CD4-positive, alpha-beta T cell treated with Interleukin-10 for 1 hour (primary cell): ENCODE data around the gene PTTG1IP2.

Source experiments
- DNase-seq: peaks from one replicate; pipeline ENCODE4 v3.0.0-alpha.2; 2020

PTTG1IP2 gene

DNA sequence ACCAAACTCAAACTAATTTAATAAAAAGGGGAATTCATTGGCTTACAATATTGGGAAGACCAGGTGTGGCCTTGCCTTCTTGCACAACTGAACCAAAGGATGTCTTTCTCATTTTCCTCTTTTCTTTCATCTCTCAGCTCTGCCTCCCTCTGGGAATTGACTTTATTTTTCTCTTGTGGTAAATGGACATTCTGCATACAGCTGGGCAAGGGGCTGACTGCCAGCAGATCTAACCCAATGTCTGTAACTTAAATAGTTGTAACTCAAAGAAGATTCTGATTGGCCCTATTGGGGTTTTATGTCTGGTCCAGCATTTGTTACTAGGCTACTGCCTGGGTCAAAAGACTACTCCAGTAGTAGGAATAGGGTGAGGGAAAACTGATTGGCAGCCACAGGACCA lies 15.3 kb downstream of the PTTG1IP2 start:
- DNase-seq, result no peak

DNA sequence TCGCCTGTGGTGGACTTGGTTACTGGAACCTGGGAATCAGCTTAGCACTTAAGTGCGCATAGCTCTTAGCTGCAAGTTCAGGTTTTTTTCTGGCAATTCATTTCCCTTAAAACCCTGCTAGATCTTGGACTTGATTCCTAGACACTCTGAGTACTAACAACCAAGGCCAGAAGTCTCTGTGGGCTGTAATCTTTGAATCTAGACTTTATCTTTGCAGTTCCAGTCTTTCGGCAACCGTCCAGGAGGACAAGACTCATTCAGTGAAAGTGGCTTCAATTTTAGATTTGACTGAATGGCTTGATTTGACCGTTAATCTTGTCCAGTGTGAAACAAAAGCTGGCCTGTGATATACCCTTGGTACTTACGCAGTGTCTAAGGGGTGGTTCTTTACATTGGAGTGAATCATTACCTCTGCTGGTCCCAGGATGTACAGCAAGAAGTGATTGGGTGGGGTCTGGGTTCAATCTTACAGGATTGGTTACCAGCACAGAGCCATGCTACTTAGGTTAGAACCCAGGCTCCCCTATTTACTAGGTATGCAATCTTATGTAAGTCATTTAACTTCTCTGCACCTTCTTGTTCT lies 16.4 kb downstream of the PTTG1IP2 start:
- no peak for DNase-seq

DNA sequence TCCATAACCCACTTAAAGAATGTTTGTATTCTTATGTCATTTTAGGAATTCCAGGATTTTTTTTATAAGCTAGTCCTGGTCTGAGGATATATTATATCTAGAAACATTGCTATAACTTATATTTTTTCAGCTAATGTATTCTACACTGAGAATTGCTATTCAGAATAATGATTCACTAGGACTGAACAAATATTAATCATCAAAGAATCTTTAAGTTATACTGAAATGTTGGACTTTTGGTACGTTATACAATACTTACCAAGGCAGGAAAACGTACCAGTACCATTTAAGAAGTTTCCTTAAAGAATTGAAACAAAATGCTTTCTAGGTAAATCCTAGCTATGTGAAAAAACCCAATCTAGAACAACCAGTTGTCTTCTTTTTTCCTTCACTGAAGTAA lies 18.4 kb downstream of the PTTG1IP2 start:
- DNase-seq, result no peak

DNA sequence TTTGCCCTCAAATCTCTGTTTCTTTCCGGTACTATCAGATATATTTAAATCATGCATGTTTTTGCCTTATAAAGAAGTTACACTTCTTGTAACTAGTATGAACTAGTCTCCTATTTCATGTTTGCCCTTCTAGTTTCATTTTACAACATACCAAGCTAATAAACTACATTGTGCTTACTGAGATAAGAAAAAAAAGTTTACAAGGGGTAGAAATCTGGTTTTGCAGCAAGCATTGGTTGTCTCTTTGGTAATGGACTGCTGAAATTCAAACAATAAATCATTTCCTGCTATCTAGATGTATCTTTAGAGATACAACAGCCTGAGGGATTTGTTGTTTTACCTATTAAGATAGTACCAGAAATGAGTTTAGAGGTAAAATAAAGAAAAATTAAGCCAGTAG lies 18.8 kb downstream of the PTTG1IP2 start:
- no peak for DNase-seq

DNA sequence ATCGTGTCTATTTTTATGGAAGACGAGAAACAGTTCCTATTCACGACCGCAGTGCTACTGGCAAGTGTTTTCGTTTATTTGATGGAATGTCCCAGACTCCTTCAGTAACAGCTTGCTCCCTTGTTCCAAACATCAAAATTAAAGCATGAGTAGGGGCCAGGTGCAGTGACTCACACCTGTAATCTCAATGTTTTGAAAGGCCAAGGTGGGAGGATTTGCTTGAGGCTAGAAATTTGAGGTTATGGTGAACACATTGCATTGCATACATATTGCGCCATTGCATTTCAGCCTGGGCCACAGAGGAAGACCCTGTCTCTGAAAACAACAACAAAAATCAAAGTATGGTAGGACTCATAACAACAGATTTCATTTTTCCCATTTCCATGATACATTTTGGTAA lies 22.8 kb downstream of the PTTG1IP2 start:
- no peak for DNase-seq

DNA sequence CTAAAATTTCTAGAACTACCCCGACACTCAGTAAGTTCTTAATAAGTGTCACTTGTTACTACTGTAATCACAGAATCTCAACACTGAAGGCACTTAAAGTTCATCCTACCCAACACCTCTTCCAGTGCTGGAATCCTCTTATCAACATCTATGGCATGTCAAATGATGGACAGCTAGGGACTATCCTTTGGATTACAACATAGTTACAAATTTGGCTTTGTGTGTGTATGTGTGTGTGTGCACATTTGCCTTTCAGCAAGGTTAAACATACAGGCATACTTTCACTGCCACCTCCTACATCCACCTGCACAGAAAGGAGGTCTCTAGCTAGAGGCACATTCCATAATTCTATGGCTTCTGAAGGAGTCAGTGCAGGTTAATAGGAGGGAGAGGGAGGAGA lies 25.8 kb downstream of the PTTG1IP2 start:
- no peak for DNase-seq

DNA sequence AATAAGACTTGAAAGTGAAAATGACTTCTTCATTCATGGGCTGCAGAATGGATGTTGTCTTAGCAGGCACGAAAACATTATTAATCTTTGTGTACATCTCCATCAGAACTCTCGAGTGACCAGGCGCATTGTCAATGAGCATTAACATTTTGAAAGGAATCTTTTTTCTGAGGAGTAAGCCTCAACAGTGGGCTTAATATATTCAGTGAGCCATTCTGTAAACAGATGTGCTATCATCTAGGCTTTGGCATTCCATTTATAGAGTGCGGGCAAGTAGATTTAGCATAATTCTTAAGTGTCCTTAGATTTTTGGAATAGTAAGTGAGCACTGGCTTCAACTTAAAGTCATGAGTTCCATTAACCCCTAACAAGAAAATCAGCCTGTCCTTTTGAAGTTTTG lies 33.1 kb downstream of the PTTG1IP2 start:
- no peak for DNase-seq

DNA sequence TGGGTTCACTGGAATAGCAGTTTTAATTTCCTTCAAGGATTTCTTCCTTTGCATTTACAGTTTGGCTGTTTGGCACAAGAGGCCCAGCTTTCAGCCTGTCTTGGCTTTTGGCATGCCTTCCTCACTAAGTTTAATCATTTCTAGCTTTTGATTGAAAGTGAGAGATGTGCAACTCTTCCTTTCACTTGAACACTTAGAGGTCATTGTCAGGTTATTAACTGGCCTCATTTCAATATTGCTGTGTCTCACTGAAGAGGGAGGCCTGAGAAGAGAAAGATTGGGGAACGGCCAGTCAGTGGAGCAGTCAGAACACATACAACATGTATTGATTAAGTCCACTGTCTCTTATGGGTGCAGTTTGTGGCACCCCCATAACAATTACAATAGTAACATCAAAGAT lies 33.9 kb downstream of the PTTG1IP2 start:
- DNase-seq, result no peak

DNA sequence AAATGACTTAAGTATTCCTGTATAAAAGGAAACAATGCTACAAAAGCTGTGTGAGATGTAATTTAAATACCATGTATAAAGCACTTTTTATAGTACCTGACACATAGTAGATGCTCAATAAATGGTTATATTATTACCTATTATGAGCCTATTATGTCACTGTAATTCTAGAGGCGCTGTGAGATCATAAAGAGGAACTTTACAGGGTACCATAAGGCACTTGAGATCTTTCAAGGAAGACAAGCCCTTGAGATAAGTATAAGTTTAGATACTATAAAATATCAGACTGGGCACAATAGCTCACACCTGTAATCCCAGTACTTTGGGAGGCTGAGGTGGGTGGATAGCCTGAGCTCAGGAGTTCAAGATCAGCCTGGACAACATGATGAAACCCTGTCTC lies 38.3 kb downstream of the PTTG1IP2 start:
- DNase-seq, result no peak

DNA sequence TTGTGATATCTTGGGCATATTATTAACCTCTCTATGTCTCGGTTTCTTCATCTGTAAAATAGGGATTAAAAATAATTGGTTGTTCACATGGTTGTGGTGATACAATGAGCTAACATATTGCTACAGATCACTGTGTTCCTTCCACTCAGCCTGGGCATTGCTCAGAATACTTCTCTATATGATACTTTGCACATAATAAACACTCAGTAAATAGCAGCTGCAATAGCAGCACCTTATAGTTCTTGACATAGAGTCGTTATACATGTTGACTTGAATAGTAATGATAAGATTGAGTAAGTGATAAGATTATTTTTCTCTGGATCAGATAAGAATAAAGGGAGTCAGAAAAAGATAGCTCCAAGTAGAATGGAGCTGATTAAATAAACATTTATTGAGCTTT lies 42.3 kb downstream of the PTTG1IP2 start:
- no peak for DNase-seq

DNA sequence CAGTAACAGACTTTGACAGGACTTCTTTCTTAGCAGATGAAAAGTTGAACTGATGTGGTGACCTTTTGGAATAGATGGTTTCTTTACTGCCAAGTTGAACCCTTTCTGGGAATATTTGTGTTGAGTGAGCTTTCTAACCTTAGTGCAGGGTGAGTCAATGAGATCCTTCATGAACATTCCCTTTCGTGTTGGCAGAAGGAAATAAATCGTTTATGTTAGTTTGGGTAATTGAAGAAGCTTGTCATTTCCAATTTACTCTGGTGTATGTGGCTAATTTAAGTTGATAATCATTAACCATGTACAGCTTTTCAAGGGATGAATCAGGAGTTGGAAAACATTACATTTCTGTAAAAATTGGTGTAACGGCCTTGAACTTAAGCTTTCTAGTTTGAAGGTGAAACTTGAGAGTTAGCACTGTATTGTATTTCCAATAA lies 43.4 kb downstream of the PTTG1IP2 start:
- no peak for DNase-seq

DNA sequence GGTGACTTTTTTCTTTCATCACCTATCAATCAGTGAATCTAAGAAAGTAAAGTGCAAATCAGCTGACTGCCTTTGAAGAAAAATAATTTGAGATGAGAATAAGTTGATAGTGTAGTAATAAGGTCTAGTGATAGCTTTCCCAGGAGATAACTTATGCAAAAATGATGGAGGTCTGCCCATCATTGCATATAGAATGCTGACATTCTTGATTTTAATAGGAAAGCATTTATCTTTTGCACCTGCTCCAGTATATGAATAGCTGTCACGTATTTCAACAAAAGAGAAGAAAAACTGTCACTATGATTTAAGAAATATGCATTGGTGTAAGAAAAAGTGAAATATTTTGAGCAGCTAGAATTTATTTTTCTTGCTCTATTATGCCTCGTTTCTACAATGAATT lies 46.8 kb downstream of the PTTG1IP2 start:
- DNase-seq, result no peak

DNA sequence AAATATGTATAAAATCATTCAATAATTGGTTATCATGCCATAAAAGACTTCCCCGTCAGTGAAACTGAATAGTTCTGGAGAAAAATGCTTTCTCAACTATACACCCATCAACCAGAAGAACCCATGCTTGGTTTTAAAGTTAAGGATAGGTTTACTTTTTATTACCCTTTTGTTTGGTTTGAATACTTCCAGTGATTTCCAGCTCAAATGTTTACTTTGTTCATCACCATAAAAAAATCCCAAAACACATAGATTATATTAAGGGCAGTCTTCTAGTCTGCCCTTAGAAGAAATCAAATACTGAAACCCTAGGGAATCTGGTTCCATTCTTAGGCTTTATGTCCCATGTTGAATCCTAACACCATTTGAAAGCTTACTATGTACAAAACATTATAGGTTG lies 49.2 kb downstream of the PTTG1IP2 start:
- DNase-seq, result no peak

DNA sequence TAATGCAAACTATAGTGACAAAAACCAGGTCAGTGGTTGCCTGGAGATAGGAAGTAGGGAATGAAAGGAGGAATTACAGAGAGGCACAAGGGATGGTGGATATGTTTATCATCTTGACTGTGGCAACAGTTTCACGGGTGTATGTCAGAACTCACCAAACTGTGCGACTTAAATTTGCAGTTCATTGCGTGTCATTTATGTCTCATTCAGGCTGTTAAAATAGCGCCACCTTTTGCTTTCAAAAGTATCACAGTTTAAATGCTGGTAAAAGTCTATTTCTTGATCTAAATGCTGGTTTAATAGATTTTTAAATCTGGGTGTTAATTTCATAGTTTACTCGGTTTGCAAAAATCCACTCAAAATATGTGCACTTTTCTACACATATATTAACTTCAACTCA lies 51.0 kb downstream of the PTTG1IP2 start:
- DNase-seq, result no peak

DNA sequence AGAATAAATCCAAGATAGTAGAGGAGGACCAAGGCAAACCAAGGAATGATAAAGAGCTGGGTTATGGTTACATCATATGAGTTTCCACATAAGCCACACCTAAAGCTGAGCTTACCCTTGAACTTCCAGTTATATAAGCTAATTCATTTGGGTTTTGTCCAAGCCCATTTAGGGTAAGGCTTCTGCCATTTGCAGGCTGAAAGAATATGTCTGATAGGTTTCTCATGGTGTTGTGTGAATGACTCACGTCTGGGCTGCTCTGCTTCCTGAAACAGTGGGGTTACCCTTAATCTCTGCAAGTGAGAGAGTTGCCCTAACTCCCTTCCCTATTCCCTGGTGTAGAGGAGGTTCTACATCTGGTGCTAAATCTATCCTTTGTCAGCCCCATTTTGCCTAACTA lies 60.8 kb downstream of the PTTG1IP2 start:
- no peak for DNase-seq

DNA sequence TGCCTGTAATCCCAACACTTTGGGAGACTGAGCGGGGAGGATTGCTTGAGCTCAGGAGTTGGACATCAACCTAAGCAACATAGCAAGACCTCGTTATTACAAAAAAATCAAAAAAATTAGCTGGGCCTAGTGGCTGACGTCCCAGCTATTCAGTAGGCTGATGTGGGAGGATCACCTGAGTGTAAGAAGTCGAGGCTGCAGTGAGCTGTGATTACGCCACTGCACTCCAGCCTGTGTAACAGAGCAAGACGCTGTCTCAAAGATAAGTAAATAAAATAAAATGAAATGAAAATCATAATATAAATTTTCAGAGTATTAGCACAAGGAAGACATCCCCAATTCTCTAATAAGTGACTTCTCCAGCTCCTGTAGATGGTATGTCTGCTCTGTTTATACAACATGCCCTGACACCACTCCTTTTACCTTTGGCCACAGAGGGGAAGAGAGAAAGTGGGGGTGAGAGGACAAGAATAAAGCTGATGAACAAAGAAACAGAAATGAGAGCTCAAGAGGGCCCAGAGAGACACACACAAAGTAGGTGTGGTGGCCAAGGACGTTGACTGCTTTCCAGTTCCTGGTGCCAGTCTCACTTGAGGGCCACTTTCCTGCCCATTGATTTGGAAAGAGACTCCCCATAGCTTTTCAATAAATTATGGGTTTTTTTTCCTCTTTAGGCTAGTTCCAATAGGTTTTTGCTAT lies 62.9 kb downstream of the PTTG1IP2 start:
- no peak for DNase-seq

DNA sequence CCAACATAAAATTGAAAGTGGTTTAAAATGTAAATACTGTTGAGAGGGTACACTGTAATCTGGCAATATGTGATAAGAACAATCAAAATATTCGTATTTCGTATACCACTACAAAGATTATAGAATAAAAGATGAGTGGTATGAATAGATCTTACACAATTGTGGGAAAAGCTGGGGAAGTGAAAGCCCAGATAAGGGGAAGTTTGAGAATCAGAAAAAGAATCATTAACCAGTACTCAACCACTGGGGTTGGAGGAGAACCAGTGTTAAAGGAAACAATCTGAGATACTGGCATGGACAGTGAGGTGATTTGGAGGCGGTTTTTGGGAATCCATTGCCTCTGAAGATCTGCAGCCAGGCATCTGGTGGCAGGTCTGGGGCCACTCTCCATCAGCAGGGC lies 67.0 kb downstream of the PTTG1IP2 start:
- no peak for DNase-seq

DNA sequence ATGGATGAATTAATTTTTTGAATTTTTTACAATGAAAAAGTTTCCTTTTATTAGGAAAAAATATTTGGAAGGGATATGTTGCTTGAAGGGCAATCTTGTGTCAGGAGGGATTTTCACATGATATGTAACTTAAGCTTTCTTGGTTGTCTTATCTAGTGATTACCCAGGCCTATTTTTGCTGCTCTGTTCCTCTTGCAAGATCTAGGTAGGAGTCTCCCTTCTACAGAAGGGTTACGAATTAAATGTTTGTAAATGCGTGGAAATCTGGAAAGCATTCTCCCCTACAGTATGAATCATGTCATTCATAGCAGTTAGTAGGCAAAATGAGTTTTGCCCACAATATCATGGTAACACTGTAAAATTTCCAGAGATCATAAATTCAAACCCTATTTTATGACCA lies 69.0 kb downstream of the PTTG1IP2 start:
- DNase-seq, result no peak

DNA sequence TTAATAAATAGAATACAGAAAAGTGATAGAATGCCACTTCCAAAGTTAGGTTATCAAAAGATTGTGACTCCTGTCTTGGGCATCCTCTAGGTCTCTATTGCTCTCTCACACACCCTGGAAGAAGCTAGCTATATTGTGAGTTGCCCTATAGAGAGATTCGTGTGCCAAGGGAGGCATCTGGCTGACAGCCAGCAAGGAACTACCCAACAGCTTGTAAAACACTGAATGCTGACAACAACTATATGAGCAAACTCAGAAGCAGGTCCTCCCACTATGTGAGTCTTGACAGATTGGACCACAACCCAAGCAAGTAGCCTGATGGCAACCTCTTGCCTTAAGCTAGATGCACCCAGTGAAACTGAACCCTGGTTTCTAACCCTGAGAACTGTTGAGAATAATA lies 71.0 kb downstream of the PTTG1IP2 start:
- DNase-seq, result no peak

DNA sequence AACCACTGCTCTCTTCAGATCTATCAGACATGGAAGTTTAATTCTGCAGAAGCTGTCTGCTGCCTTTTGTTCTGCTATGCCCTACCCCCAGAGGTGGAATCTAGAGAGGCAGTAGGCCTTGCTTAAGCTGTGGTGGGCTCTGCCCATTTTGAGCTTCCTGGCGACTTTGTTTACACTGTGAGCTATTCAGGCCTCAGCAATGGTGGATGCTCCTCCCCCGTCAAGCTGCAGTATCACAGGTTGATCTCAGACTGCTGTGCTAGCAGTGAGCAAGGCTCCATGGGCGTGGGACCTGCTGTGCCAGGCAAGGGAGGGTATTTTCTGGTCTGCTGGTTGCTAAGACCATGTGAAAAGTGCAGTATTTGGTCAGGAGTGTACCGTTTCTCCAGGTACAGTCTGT lies 81.6 kb downstream of the PTTG1IP2 start:
- no peak for DNase-seq

DNA sequence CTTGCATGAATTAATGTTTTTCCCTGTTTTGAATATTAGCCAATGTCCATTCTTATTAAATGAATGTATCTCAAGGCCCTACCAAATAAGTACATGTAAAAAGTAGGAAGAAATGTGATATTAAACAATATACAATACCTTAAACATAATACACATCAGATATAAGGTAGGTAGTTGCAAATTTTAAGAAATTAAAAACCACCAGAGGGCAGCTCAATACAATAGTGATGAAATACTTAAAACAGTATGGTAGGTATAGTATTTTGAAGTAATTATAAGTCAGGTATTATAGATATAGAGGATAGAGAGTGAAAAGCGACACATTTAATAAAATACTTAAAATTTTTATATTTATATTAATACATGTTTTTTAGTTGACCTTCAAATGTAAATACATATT lies 83.1 kb downstream of the PTTG1IP2 start:
- no peak for DNase-seq

DNA sequence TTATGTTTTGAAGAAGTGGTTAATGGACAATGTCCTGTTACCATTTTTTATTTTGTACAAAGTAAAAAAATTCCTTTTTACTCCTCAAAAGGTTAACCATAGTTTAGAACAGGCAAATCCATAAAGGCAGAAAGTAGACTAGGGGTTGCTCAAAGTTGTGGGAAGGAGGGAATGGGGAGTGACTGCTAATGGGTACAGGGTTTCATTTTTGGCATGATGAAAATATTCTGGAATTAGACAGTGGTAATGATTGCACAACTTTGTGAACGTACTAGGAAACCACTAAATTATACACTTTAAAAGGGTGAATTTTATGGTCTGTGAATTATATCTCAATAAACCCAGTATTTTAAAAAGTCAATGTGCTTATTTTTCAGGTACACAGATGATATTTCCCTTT lies 91.3 kb downstream of the PTTG1IP2 start:
- DNase-seq, result no peak
